Neural cell (in vitro differentiated cells): Measurements from ENCODE around the gene CRHR1. TPM values are rescaled to one million over a fixed set of nuclear protein-coding genes. Genes with fewer than 3 reads are reported as not detected.

Source experiments
- H2AFZ ChIP-seq: fragments of 200-600, 300-800 bp; sonication (generic), shearing (Covaris generic); 2 replicates; pipeline ENCODE4 v1.6.0; 2014; ENCODE audit warnings: low read depth, mild to moderate bottlenecking, antibody characterized with exemption, low read length, moderate library complexity
- H3F3A ChIP-seq: fragments of 200-600 bp; shearing (Covaris generic); 2 replicates; pipeline ENCODE4 v1.6.1; 2016; ENCODE audit warnings: mild to moderate bottlenecking, moderate library complexity, mixed read lengths, antibody characterized with exemption, low read length; ENCODE audit not compliant: insufficient read depth, poor library complexity, severe bottlenecking
- H3K27ac ChIP-seq: fragments of 200-600, 300-800 bp; sonication (generic), shearing (Covaris generic); 2 replicates; pipeline ENCODE4 v1.5.1; 2014; ENCODE audit warnings: mild to moderate bottlenecking, low read length, moderate library complexity
- H3K27me3 ChIP-seq: fragments of 300-800, 200-600 bp; sonication (generic), shearing (Covaris generic); 2 replicates; pipeline ENCODE4 v1.6.0; 2014; ENCODE audit warnings: mild to moderate bottlenecking, low read depth, low read length, moderate library complexity; ENCODE audit not compliant: insufficient read depth
- H3K36me3 ChIP-seq: fragments of 300-800, 200-600 bp; sonication (generic), shearing (Covaris generic); 2 replicates; pipeline ENCODE4 v1.5.1; 2014; ENCODE audit warnings: mild to moderate bottlenecking, antibody characterized with exemption, low read length, moderate library complexity; ENCODE audit not compliant: insufficient read depth
- H3K4me2 ChIP-seq: fragments of 300-800, 200-600 bp; sonication (generic), shearing (Covaris generic); 2 replicates; pipeline ENCODE4 v1.6.0; 2014; ENCODE audit warnings: mild to moderate bottlenecking, low read length
- H3K4me3 ChIP-seq: fragments of 300-800, 200-600 bp; sonication (generic), shearing (Covaris generic); 2 replicates; pipeline ENCODE4 v1.5.1; 2014; ENCODE audit warnings: mild to moderate bottlenecking, low read length, moderate library complexity
- H3K79me2 ChIP-seq: fragments of 200-600 bp; shearing (Covaris generic); replicated peaks from 2 replicates; pipeline ENCODE4 v1.6.0; 2014; ENCODE audit warnings: mild to moderate bottlenecking, low read length, moderate library complexity; ENCODE audit not compliant: insufficient read depth
- H3K9ac ChIP-seq: fragments of 300-800, 200-600 bp; sonication (generic), shearing (Covaris generic); 2 replicates; pipeline ENCODE4 v1.6.1; 2016; ENCODE audit warnings: mild to moderate bottlenecking, low read length, mixed read lengths
- H3K9me2 ChIP-seq: fragments of 200-600 bp; shearing (Covaris generic); 2 replicates; pipeline ENCODE4 v1.6.1; 2016; ENCODE audit warnings: mild to moderate bottlenecking, low read length, mixed read lengths; ENCODE audit not compliant: insufficient read depth
- H3K9me3 ChIP-seq: fragments of 200-600, 300-800 bp; sonication (generic), shearing (Covaris generic); 2 replicates; pipeline ENCODE4 v1.6.1; 2016; ENCODE audit warnings: mild to moderate bottlenecking, mixed run types, low read length, moderate library complexity, mixed read lengths
- H4K20me1 ChIP-seq: fragments of 200-600 bp; shearing (Covaris generic); 2 replicates; pipeline ENCODE4 v1.6.1; 2016; ENCODE audit warnings: mild to moderate bottlenecking, mixed run types; ENCODE audit not compliant: insufficient read depth
- EP300 ChIP-seq: fragments of 450-650 bp; conservative IDR thresholded peaks from 2 replicates; pipeline ENCODE4 v1.6.1; 2014; ENCODE audit warnings: antibody characterized with exemption, mild to moderate bottlenecking, moderate library complexity; ENCODE audit not compliant: poor library complexity, severe bottlenecking
- EZH2 ChIP-seq: fragments of 200-600, 300-800 bp; shearing (Covaris generic), sonication (generic); IDR thresholded peaks from 2 replicates; pipeline ENCODE4 v1.6.1; 2014; ENCODE audit warnings: antibody characterized with exemption, low read length, borderline replicate concordance, mild to moderate bottlenecking; ENCODE audit not compliant: insufficient read depth, poor library complexity, severe bottlenecking
- MXI1 ChIP-seq: fragments of 450-650 bp; conservative IDR thresholded peaks from 2 replicates; pipeline ENCODE4 v1.6.1; 2014; ENCODE audit warnings: antibody characterized with exemption, mild to moderate bottlenecking; ENCODE audit not compliant: poor library complexity, severe bottlenecking
- POLR2AphosphoS5 ChIP-seq: IDR thresholded peaks from 2 replicates; pipeline ENCODE4 v1.6.1; 2012
- RAD21 ChIP-seq: fragments of 450-650 bp; conservative IDR thresholded peaks from 2 replicates; pipeline ENCODE4 v1.6.1; 2014; ENCODE audit warnings: antibody characterized with exemption, mild to moderate bottlenecking, moderate library complexity
- SMC3 ChIP-seq: fragments of 450-650 bp; conservative IDR thresholded peaks from 2 replicates; pipeline ENCODE4 v1.6.1; 2014; ENCODE audit warnings: antibody characterized with exemption, mild to moderate bottlenecking, moderate library complexity; ENCODE audit not compliant: poor library complexity
- TAF1 ChIP-seq: IDR thresholded peaks from 2 replicates; pipeline ENCODE4 v1.6.1; 2012; ENCODE audit warnings: low read depth
- polyA plus RNA-seq: library from polyadenylated mRNA; depleted of rRNA; stranded (reverse); fragments of >200 nt; gene quantifications from 2 replicates; pipeline ENCODE4 v1.2.3, GENCODE V29; 2014
- TF ChIP-seq, protein P1 (sequence below): fragments of 450-650 bp; IDR thresholded peaks from 2 replicates; pipeline ENCODE4 v1.5.1; 2014; ENCODE audit warnings: antibody characterized with exemption, mild to moderate bottlenecking, moderate library complexity; ENCODE audit not compliant: poor library complexity, severe bottlenecking
- TF ChIP-seq, protein P2 (sequence below): IDR thresholded peaks from 2 replicates; pipeline ENCODE4 v1.6.1; 2012; ENCODE audit warnings: borderline replicate concordance

CRHR1 gene
- polyA plus RNA-seq, 1 donor from 2014 or later: 4.5 TPM

DNA sequence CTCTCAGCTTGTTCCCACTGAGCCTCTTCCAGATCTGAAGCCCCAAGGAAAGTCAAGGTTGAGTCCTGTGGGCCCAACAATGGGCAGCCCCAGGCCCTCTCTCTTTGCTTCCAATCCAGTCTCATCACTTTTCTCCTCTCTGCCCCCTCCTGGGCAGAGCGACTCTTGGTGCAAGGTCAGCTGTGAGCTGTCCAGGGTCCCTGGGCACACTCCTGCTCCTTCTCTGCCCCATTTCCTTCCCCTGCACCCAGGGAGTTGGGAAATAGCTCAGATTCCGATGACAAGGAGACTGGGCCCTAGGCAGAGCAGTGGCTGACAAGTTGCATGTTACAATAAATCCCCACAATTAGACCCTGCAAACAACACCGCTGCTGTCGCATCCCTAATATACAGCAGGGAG is 16.1 kb upstream of the CRHR1 start:
- Histone ChIP-seq H3K9ac (no peak overlapping the region), H3K9me2 (no peaks in the 10 kb centered on the region), H3F3A (no peaks in the 10 kb centered on the region), H3K79me2 (no peaks in the 10 kb centered on the region), H3K4me2 (no peak overlapping the region), H3K27ac (no peak overlapping the region), H2AFZ (no peak overlapping the region), H3K4me3 (no peak overlapping the region), H3K27me3 (no peaks in the 10 kb centered on the region), H3K9me3 (no peaks in the 10 kb centered on the region), H4K20me1 (no peaks in the 10 kb centered on the region), H3K36me3 (no peaks in the 10 kb centered on the region)
- no peak for TF ChIP-seq SMC3
- TF ChIP-seq EZH2: no peak
- TF ChIP-seq, protein P1, sequence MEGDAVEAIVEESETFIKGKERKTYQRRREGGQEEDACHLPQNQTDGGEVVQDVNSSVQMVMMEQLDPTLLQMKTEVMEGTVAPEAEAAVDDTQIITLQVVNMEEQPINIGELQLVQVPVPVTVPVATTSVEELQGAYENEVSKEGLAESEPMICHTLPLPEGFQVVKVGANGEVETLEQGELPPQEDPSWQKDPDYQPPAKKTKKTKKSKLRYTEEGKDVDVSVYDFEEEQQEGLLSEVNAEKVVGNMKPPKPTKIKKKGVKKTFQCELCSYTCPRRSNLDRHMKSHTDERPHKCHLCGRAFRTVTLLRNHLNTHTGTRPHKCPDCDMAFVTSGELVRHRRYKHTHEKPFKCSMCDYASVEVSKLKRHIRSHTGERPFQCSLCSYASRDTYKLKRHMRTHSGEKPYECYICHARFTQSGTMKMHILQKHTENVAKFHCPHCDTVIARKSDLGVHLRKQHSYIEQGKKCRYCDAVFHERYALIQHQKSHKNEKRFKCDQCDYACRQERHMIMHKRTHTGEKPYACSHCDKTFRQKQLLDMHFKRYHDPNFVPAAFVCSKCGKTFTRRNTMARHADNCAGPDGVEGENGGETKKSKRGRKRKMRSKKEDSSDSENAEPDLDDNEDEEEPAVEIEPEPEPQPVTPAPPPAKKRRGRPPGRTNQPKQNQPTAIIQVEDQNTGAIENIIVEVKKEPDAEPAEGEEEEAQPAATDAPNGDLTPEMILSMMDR: no peak
- TF ChIP-seq MXI1: no peak
- TF ChIP-seq RAD21: no peak
- TF ChIP-seq EP300: no peak
- TF ChIP-seq TAF1: no peak
- no peak for TF ChIP-seq POLR2AphosphoS5
- TF ChIP-seq, protein P2, sequence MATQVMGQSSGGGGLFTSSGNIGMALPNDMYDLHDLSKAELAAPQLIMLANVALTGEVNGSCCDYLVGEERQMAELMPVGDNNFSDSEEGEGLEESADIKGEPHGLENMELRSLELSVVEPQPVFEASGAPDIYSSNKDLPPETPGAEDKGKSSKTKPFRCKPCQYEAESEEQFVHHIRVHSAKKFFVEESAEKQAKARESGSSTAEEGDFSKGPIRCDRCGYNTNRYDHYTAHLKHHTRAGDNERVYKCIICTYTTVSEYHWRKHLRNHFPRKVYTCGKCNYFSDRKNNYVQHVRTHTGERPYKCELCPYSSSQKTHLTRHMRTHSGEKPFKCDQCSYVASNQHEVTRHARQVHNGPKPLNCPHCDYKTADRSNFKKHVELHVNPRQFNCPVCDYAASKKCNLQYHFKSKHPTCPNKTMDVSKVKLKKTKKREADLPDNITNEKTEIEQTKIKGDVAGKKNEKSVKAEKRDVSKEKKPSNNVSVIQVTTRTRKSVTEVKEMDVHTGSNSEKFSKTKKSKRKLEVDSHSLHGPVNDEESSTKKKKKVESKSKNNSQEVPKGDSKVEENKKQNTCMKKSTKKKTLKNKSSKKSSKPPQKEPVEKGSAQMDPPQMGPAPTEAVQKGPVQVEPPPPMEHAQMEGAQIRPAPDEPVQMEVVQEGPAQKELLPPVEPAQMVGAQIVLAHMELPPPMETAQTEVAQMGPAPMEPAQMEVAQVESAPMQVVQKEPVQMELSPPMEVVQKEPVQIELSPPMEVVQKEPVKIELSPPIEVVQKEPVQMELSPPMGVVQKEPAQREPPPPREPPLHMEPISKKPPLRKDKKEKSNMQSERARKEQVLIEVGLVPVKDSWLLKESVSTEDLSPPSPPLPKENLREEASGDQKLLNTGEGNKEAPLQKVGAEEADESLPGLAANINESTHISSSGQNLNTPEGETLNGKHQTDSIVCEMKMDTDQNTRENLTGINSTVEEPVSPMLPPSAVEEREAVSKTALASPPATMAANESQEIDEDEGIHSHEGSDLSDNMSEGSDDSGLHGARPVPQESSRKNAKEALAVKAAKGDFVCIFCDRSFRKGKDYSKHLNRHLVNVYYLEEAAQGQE: no peak

DNA sequence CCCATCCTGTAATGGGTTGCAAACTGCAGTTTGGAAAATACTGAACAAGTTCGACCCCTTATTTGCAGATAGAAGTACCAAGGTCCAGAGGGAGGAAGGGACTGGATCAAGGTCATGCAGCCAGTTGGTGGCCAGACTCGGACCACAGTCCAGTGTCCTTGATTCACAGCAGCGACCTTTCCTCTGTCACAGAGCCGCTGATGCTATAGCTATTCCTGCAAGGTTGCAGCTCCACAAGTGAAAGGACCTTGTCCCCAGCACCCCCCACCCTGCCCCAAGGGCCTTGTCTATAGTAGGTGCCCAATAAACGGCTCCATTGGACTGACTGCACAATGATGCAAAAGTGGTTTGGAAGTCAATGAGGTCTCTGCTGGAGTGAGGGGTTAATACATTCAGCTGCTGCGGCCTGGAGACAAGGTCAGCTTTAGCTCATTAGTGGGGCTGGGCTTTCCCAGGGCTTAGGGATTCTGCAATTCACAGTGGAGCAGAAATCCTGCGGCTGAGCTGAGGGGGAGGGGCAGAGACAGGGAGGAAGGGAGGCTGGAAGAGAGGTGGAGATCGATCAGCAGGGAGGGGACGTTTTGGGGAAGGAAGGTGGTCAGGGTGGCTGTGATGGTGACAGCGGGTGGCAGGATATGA is 13.4 kb upstream of the CRHR1 start:
- no peaks in the 10 kb centered on the region for H3K27me3 ChIP-seq
- no peaks in the 10 kb centered on the region for H3K79me2 ChIP-seq
- no peaks in the 10 kb centered on the region for H3K9me3 ChIP-seq
- H3K4me2 ChIP-seq: no peak overlapping the region
- H2AFZ ChIP-seq: no peak overlapping the region
- no peaks in the 10 kb centered on the region for H4K20me1 ChIP-seq
- no peak overlapping the region for H3K27ac ChIP-seq
- no peaks in the 10 kb centered on the region for H3K9me2 ChIP-seq
- H3K9ac ChIP-seq: peak overlapping the region; percentile 0
- TF ChIP-seq, protein P1: no peak
- no peak for TF ChIP-seq MXI1
- TF ChIP-seq EZH2: no peak
- H3K36me3 ChIP-seq: no peaks in the 10 kb centered on the region
- H3F3A ChIP-seq: no peaks in the 10 kb centered on the region
- H3K4me3 ChIP-seq: peak overlapping the region; percentile 30
